ENCODE measurements around the gene ARHGEF16. TPM values are rescaled to one million over a fixed set of nuclear protein-coding genes. Genes with fewer than 3 reads are reported as not detected.
A peak's percentile ranks its signal among the peaks of the same experiment; 100 is the strongest.

Gene ARHGEF16
- total RNA-seq, 2 experiments from 2014 or later = 0.11 to 0.22 TPM

- no peak for DNase-seq
- Histone ChIP-seq H3K4me1 (ENCODE audit: insufficient read depth, low read length) (no peaks in the 10 kb centered on the region), H3K27me3 (ENCODE audit: control insufficient read depth in 1 of 2, insufficient read depth in 2 of 2, low read length in 2 of 2) (peaks cover 0 to 2% of the 10 kb centered on the region in 2 experiments), H3K9me3 (ENCODE audit: control insufficient read depth in 1 of 2, insufficient read depth in 1 of 2, low read length in 2 of 2) (peaks cover under 1 to 13% of the 10 kb centered on the region in 2 experiments), H3K36me3 (ENCODE audit: insufficient read depth, low read length) (no peaks in the 10 kb centered on the region), H3K27ac (ENCODE audit: low read depth in 1 of 2, low read length in 2 of 2) (no peak overlapping the region), H3K4me3 (ENCODE audit: low read length) (no peak overlapping the region)
- Mint-ChIP-seq H3K36me3 (ENCODE audit: low read depth) (no peaks in the 10 kb centered on the region), H3K27ac (no peak overlapping the region), H3K9me3 (peaks cover 2% of the 10 kb centered on the region), H3K4me3 (no peak overlapping the region), H3K27me3 (no peaks in the 10 kb centered on the region), H3K4me1 (ENCODE audit: low read depth) (no peaks in the 10 kb centered on the region)
- CTCF ChIA-PET = interaction anchor here (1.6 kb wide), 1 partner anchor 30 kb away, joined by 4 read pairs; no protein-coding TSS in a partner anchor
- POLR2A ChIA-PET = no interaction called here
- intact Hi-C loops (cut with DNase I, micrococcal nuclease) = loop anchor here in 1 of 2 experiments (2.0 kb wide), 1 partner anchor 30 kb away; no protein-coding TSS in a partner anchor
- ATAC-seq (ENCODE audit: poor library complexity) = no peak
- TF ChIP-seq, protein P1, sequence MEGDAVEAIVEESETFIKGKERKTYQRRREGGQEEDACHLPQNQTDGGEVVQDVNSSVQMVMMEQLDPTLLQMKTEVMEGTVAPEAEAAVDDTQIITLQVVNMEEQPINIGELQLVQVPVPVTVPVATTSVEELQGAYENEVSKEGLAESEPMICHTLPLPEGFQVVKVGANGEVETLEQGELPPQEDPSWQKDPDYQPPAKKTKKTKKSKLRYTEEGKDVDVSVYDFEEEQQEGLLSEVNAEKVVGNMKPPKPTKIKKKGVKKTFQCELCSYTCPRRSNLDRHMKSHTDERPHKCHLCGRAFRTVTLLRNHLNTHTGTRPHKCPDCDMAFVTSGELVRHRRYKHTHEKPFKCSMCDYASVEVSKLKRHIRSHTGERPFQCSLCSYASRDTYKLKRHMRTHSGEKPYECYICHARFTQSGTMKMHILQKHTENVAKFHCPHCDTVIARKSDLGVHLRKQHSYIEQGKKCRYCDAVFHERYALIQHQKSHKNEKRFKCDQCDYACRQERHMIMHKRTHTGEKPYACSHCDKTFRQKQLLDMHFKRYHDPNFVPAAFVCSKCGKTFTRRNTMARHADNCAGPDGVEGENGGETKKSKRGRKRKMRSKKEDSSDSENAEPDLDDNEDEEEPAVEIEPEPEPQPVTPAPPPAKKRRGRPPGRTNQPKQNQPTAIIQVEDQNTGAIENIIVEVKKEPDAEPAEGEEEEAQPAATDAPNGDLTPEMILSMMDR (IDR thresholded peaks at IDR 0.05) = no peak
Measured at GRCh38 chr1:3482378-3482849, 27.9 kb downstream of the ARHGEF16 start.

- Histone ChIP-seq H3K4me3 (ENCODE audit: low read length) (no peak overlapping the region), H3K4me1 (ENCODE audit: insufficient read depth, low read length) (no peaks in the 10 kb centered on the region), H3K9me3 (ENCODE audit: control insufficient read depth in 1 of 2, insufficient read depth in 1 of 2, low read length in 2 of 2) (peaks cover 3 to 18% of the 10 kb centered on the region in 2 experiments), H3K27ac (ENCODE audit: low read depth in 1 of 2, low read length in 2 of 2) (no peak overlapping the region), H3K27me3 (ENCODE audit: control insufficient read depth in 1 of 2, insufficient read depth in 2 of 2, low read length in 2 of 2) (no peaks in the 10 kb centered on the region), H3K36me3 (ENCODE audit: insufficient read depth, low read length) (no peaks in the 10 kb centered on the region)
- DNase-seq (no peak), ATAC-seq (ENCODE audit: poor library complexity) (no peak)
- Mint-ChIP-seq H3K27ac (no peak overlapping the region), H3K4me1 (ENCODE audit: low read depth) (no peaks in the 10 kb centered on the region), H3K27me3 (no peaks in the 10 kb centered on the region), H3K36me3 (ENCODE audit: low read depth) (no peaks in the 10 kb centered on the region), H3K4me3 (no peak overlapping the region), H3K9me3 (peaks cover 2% of the 10 kb centered on the region)
- ChIA-PET CTCF (interaction anchor here (1.6 kb wide), 1 partner anchor 30 kb away, joined by 4 read pairs; no protein-coding TSS in a partner anchor), POLR2A (no interaction called here)
- intact Hi-C loops (cut with DNase I, micrococcal nuclease) = loop anchor here in 1 of 2 experiments (2.0 kb wide), 1 partner anchor 31 kb away; no protein-coding TSS in a partner anchor
- TF ChIP-seq, protein P1 (IDR thresholded peaks at IDR 0.05) = no peak
Measured at GRCh38 chr1:3483380-3483779, 28.9 kb downstream of the ARHGEF16 start.

- no peaks in the 10 kb centered on the region for H3K27me3 ChIP-seq (ENCODE audit: control insufficient read depth in 1 of 2, insufficient read depth in 2 of 2, low read length in 2 of 2)
- no peaks in the 10 kb centered on the region for H3K27me3 Mint-ChIP-seq
- no peak overlapping the region for H3K4me3 Mint-ChIP-seq
- POLR2A ChIA-PET = no interaction called here
- intact Hi-C loops (cut with DNase I, micrococcal nuclease) = loop anchor here (1.0 to 2.0 kb wide), 2 partner anchors 31 kb away; no protein-coding TSS in a partner anchor
- H3K4me3 ChIP-seq (ENCODE audit: low read length) = no peak overlapping the region
- no peak overlapping the region for H3K27ac Mint-ChIP-seq
- H3K36me3 ChIP-seq (ENCODE audit: insufficient read depth, low read length) = no peaks in the 10 kb centered on the region
- ATAC-seq (ENCODE audit: poor library complexity) (peak; percentile 57), DNase-seq (peak in 13 of 14 experiments; percentile 14 to 59 (median 29))
- TF ChIP-seq, protein P1 (IDR thresholded peaks at IDR 0.05) = peak; percentile 66
- H3K9me3 Mint-ChIP-seq = peaks cover 6% of the 10 kb centered on the region
- H3K4me1 Mint-ChIP-seq (ENCODE audit: low read depth) = no peaks in the 10 kb centered on the region
- H3K4me1 ChIP-seq (ENCODE audit: insufficient read depth, low read length) = no peaks in the 10 kb centered on the region
- H3K36me3 Mint-ChIP-seq (ENCODE audit: low read depth) = peaks cover 4% of the 10 kb centered on the region
- peaks cover 3 to 20% of the 10 kb centered on the region in 2 experiments for H3K9me3 ChIP-seq (ENCODE audit: control insufficient read depth in 1 of 2, insufficient read depth in 1 of 2, low read length in 2 of 2)
- CTCF ChIA-PET = interaction anchor here (1.6 kb wide), 1 partner anchor 31 kb away, joined by 4 read pairs; no protein-coding TSS in a partner anchor
- H3K27ac ChIP-seq (ENCODE audit: low read depth in 1 of 2, low read length in 2 of 2) = no peak overlapping the region
Measured at GRCh38 chr1:3483801-3484444, 29.5 kb downstream of the ARHGEF16 start.

All from CD4-positive, alpha-beta T cell (primary cell).